HG02938 (cell line): ENCODE results near the gene TNN.
"Not testable (repeated sequence)": the region's sequence is repeated elsewhere in the genome, so short reads cannot be mapped to it uniquely, and the experiment has no call there.

Experiments used
- ATAC-seq: cut with Tn5 transposase; IDR thresholded peaks from one replicate; pipeline ENCODE4 v1.9.1; 2021; ENCODE audit warnings: mild to moderate bottlenecking, moderate library complexity; ENCODE audit not compliant: unreplicated experiment

Gene TNN

DNA sequence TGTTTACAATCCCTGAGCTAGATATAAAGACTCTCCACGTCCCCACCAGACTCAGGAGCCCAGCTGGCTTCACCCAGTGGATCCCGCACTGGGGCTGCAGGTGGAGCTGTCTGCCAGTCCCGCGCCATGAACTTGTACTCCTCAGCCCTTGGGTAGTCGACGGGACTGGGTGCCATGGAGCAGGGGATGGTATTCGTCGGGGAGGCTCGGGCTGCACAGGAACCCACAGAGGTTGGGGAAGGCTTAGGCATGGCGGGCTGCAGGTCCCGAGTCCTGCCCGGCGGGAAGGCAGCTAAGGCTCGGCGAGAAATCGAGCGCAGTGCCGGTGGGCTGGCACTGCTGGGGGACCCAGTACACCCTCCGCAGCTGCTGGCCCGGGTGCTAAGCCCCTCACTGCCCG is 34.5 kb downstream of the TNN start:
- not testable (repeated sequence) for ATAC-seq

- ATAC-seq: not testable (repeated sequence)
These were observed 38.9 kb downstream of the TNN start for GRCh38 chr1:175106536-175106935.

DNA sequence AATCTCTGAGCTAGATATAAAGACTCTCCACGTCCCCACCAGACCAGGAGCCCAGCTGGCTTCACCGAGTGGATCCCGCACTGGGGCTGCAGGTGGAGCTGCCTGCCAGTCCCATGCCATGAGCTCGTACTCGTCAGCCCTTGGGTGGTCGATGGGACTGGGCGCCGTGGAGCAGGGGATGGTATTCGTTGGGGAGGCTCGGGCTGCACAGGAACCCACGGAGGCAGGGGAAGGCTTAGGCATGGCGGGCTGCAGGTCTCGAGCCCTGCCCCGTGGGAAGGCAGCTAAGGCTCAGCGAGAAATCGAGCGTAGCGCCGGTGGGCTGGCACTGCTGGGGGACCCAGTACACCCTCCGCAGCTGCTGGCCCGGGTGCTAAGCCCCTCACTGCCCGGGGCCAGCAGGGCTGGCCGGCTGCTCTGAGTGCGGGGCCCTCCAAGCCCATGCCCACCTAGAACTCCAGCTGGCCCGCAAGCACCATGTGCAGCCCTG is 40.7 kb downstream of the TNN start:
- ATAC-seq: not testable (repeated sequence)

DNA sequence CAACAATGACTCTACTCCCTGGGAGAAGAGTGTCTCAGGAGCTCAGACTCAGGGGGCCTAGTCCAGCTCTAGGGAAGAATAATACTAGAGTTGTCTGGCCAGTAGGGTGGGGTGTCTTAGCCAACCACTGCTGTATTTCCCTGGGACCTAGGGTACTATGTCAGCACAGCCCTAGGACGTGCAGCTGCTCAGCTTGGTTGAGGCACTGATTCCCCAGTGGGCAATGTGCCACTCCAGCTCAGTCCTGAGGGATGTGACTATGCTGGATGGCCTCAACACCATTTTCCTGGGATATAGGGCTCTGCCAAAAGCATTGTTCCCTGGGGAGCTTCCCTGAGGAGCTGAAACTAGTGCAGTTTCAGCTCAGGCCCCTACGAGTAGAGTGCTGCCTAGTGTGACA is 47.4 kb downstream of the TNN start:
- ATAC-seq: no peak

DNA sequence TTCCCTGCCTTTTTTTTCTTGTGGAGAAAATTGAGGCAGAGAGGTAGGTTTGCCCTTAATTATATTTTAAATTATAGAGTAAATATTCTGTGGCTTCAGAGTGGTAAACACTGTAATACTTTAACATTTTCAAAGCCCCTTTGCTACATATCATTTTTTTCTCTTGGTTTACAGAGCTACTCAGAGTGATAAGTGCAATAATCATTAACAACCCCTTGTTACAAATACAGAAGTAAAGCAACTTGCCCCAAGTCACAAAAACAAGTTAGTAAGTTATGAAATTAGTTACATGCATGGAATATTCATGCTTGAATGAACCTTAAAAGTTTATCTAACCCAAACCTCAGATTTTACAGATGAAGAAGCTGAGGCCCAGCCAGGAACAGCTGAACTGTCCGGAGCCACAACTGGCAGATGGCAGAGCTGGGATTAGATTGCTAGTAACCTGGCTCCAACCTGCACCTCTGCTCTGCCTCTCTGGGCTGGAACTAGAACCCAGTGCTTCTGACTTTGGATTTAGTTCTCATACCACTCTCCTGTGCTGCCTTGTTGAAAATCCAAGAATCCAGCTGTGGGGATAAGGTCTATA is 48.7 kb downstream of the TNN start:
- no peak for ATAC-seq

DNA sequence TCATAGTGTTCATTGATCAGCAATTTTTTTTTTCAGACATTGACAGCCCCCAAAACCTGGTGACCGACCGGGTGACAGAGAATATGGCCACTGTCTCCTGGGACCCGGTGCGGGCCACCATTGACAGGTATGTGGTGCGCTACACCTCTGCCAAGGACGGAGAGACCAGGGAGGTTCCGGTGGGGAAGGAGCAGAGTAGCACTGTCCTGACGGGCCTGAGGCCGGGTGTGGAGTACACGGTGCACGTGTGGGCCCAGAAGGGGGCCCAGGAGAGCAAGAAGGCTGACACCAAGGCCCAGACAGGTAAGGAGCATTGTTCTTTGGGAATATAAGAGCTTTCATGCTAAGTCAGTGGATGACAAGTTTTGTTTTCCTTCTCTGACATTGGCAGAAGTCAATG is 49.3 kb downstream of the TNN start:
- ATAC-seq: no peak

GRCh38 chr1:175118375-175119367 is 51.0 kb downstream of the TNN start:
- peak; percentile 59 for ATAC-seq

- ATAC-seq: no peak
These were observed 52.9 kb downstream of the TNN start for GRCh38 chr1:175120511-175120910.

DNA sequence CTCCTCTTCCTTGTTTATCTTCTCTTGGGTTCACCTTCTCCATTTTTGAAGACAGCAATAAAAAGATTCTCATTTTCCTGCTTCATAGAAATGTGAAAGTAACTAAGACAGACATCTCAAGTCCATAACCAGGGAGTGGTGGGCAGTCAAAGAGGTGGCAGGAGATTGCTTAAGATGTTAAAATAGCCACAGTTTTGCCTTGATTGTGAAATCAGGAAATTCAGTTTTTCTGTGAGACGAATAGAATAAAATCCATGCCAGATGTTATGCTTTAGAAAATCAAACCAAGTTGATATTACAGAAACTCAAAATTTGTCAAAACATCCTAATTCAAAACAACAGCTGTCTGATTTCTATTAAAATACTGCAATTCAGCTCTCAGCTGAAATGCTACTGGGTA is 57.2 kb downstream of the TNN start:
- no peak for ATAC-seq

DNA sequence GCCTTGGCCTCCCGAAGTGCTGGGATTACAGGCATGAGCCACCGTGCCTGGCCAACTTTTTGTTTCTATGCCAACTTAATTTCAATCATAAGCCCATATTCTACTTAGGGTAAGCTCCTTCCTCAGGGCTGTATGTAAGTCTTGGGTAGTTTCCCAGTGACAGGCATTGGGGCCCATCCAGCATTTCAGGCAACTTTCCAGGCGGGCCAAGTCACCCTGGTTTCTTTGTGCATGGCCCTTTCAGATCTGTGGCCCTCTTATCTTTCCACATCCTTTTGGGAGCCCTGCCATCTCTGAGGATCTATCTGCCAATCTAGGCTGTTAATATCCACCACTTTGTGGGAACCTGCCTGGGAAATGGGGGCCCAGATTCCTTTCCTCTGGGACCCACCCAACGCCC is 58.7 kb downstream of the TNN start:
- ATAC-seq: no peak

DNA sequence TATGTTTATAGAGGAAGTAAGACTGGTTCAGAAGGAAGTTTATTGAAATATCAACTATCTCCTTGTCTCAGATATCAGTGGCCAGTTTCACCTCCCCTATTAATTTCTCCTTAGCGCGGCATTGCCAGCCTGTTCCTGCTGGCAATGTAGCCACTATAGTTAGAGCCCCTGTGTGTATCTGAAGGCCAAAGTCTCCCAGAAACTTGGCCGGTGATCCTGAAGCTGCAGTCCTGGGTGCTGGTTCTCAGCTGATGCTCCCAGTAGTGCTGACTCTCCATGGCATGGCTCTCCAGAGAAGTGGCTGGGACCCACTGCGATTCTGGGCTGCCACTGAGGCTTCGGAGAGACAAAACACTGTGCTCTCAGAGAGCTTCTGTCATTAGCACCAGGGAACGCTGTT is 59.9 kb downstream of the TNN start:
- ATAC-seq: no peak

DNA sequence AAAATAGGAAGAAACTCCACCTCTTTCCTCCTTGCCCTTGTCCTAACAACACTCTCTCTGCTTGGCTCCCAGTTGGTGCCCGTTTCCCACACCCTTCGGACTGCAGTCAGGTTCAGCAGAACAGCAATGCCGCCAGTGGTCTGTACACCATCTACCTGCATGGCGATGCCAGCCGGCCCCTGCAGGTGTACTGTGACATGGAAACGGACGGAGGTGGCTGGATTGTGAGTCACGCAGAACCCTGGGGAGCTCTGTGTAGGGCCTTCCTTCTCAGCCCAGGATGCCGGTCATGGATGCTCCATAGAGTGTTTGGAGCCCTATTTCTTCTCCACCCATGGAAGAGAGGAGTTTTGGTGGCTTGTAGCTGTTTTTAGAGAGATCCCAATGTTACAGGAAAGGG is 60.9 kb downstream of the TNN start:
- ATAC-seq: no peak

- ATAC-seq: no peak
These were observed 61.5 kb downstream of the TNN start for GRCh38 chr1:175129182-175129581.

- no peak for ATAC-seq
These were observed 62.0 kb downstream of the TNN start for GRCh38 chr1:175129644-175129996.

GRCh38 chr1:175129997-175130648 is 62.5 kb downstream of the TNN start:
- ATAC-seq: no peak

GRCh38 chr1:175130649-175131045 is 63.0 kb downstream of the TNN start:
- no peak for ATAC-seq

- no peak for ATAC-seq
These were observed 63.5 kb downstream of the TNN start for GRCh38 chr1:175131095-175131494.

DNA sequence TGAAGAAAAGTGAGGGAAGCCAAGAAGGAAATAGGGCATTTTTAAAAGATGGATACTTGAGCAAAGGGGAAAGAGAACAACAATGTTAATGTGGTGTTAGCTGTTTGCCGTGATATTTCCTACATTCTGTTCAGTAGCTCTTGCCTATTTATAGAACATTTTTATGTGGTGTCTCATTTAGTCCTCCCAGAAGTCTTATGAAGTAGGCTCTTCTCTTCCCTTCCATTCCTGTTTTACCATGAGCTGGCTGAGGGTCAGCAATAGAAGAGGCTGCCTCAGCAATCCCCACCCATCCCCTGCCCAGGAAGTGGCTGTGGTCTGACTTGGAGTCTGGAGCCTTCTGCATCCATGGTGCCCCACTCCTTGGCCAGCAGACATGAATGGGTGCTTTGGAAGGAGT is 64.8 kb downstream of the TNN start:
- no peak for ATAC-seq

GRCh38 chr1:175133673-175134435 is 66.2 kb downstream of the TNN start:
- peak; percentile 65 for ATAC-seq

- ATAC-seq: peak; percentile 49
These were observed 66.9 kb downstream of the TNN start for GRCh38 chr1:175134500-175134899.

- no peak for ATAC-seq
These were observed 68.6 kb downstream of the TNN start for GRCh38 chr1:175136246-175136645.
